ENCODE measurements around the gene MACROH2A2.

Gene MACROH2A2

GRCh38 chr10:70090951-70091350, 38.3 kb downstream of the MACROH2A2 start:
- ChIA-PET POLR2A (no interaction called here), CTCF (no interaction called here)
- DNase-seq (ENCODE audit: extremely low spot score), result no peak
- no peak for TF ChIP-seq SP1 (IDR thresholded peaks at IDR 0.05)
- no peak for TF ChIP-seq FOXK2 (IDR thresholded peaks at IDR 0.05)
- no peak for TF ChIP-seq ELF4 (IDR thresholded peaks at IDR 0.05)
- TF ChIP-seq LEF1 (IDR thresholded peaks at IDR 0.05; ENCODE audit: borderline replicate concordance), result no peak
- TF ChIP-seq NFRKB (IDR thresholded peaks at IDR 0.05), result no peak
- TF ChIP-seq SUZ12 (IDR thresholded peaks at IDR 0.05), result no peak
- no peak for TF ChIP-seq PKNOX1 (IDR thresholded peaks at IDR 0.05)
- no peak for TF ChIP-seq TARDBP (IDR thresholded peaks at IDR 0.05)
- TF ChIP-seq ZNF384 (IDR thresholded peaks at IDR 0.05), result no peak
- no peak for TF ChIP-seq CTBP1 (IDR thresholded peaks at IDR 0.05; ENCODE audit: borderline replicate concordance)
- TF ChIP-seq HDGF (IDR thresholded peaks at IDR 0.05; ENCODE audit: borderline replicate concordance), result no peak
- TF ChIP-seq FOXA1 (IDR thresholded peaks at IDR 0.05), result no peak
- no peak for TF ChIP-seq FOXM1 (IDR thresholded peaks at IDR 0.05; ENCODE audit: borderline replicate concordance)
- TF ChIP-seq BHLHE40 (IDR thresholded peaks at IDR 0.05; ENCODE audit: borderline replicate concordance), result no peak
- no peak for TF ChIP-seq ARNT (IDR thresholded peaks at IDR 0.05)
- no peak for TF ChIP-seq L3MBTL2 (conservative IDR thresholded peaks at IDR 0.05)

- ChIA-PET CTCF (no interaction called here), POLR2A (no interaction called here)
- DNase-seq (ENCODE audit: extremely low spot score), result no peak
- TF ChIP-seq SUZ12 (IDR thresholded peaks at IDR 0.05) (no peak), FOXK2 (IDR thresholded peaks at IDR 0.05) (no peak), CTBP1 (IDR thresholded peaks at IDR 0.05; ENCODE audit: borderline replicate concordance) (no peak), ELF4 (IDR thresholded peaks at IDR 0.05) (no peak), FOXM1 (IDR thresholded peaks at IDR 0.05; ENCODE audit: borderline replicate concordance) (no peak), L3MBTL2 (conservative IDR thresholded peaks at IDR 0.05) (no peak), NFRKB (IDR thresholded peaks at IDR 0.05) (no peak), SP1 (IDR thresholded peaks at IDR 0.05) (no peak)
Observed at GRCh38 chr10:70092389-70092718, 39.7 kb downstream of the MACROH2A2 start.

GRCh38 chr10:70093335-70093944, 40.8 kb downstream of the MACROH2A2 start:
- CTCF ChIA-PET, result interaction anchor here (0.6 kb wide), 1 partner anchor 11 kb away, joined by 3 read pairs; no protein-coding TSS in a partner anchor
- no peak for DNase-seq (ENCODE audit: extremely low spot score)
- TF ChIP-seq HDGF (IDR thresholded peaks at IDR 0.05; ENCODE audit: borderline replicate concordance) (no peak), NFRKB (IDR thresholded peaks at IDR 0.05) (no peak), FOXA1 (IDR thresholded peaks at IDR 0.05) (no peak), ZNF384 (IDR thresholded peaks at IDR 0.05) (no peak), L3MBTL2 (conservative IDR thresholded peaks at IDR 0.05) (no peak), TARDBP (IDR thresholded peaks at IDR 0.05) (no peak), CTBP1 (IDR thresholded peaks at IDR 0.05; ENCODE audit: borderline replicate concordance) (no peak)
- POLR2A ChIA-PET, result no interaction called here

- no peak for DNase-seq (ENCODE audit: extremely low spot score)
- ChIA-PET POLR2A (no interaction called here), CTCF (interaction anchor here (0.6 kb wide), 1 partner anchor 10 kb away, joined by 3 read pairs; no protein-coding TSS in a partner anchor)
Observed at GRCh38 chr10:70094250-70094649, 41.6 kb downstream of the MACROH2A2 start.

GRCh38 chr10:70096016-70096704, 43.5 kb downstream of the MACROH2A2 start:
- no peak for DNase-seq (ENCODE audit: extremely low spot score)
- ChIA-PET CTCF (interaction anchor here (0.6 to 1.4 kb wide), 2 partner anchors 20 to 50 kb away, joined by 3 read pairs; partner anchors contain the start of gene TYSND1), POLR2A (no interaction called here)
- TF ChIP-seq TARDBP (IDR thresholded peaks at IDR 0.05), result no peak
- TF ChIP-seq ARNT (IDR thresholded peaks at IDR 0.05), result no peak
- no peak for TF ChIP-seq PKNOX1 (IDR thresholded peaks at IDR 0.05)
- no peak for TF ChIP-seq HDGF (IDR thresholded peaks at IDR 0.05; ENCODE audit: borderline replicate concordance)
- TF ChIP-seq ELF4 (IDR thresholded peaks at IDR 0.05), result no peak
- no peak for TF ChIP-seq FOXA1 (IDR thresholded peaks at IDR 0.05)
- TF ChIP-seq SP1 (IDR thresholded peaks at IDR 0.05), result no peak
- TF ChIP-seq SUZ12 (IDR thresholded peaks at IDR 0.05), result no peak
- no peak for TF ChIP-seq BHLHE40 (IDR thresholded peaks at IDR 0.05; ENCODE audit: borderline replicate concordance)
- TF ChIP-seq FOXM1 (IDR thresholded peaks at IDR 0.05; ENCODE audit: borderline replicate concordance), result no peak
- no peak for TF ChIP-seq CTBP1 (IDR thresholded peaks at IDR 0.05; ENCODE audit: borderline replicate concordance)
- TF ChIP-seq LEF1 (IDR thresholded peaks at IDR 0.05; ENCODE audit: borderline replicate concordance), result no peak
- TF ChIP-seq ZNF384 (IDR thresholded peaks at IDR 0.05), result no peak
- no peak for TF ChIP-seq NFRKB (IDR thresholded peaks at IDR 0.05)
- TF ChIP-seq FOXK2 (IDR thresholded peaks at IDR 0.05), result no peak
- no peak for TF ChIP-seq L3MBTL2 (conservative IDR thresholded peaks at IDR 0.05)

More at GRCh38 chr10:70094250-70094649, 41.6 kb downstream of the MACROH2A2 start:
- TF ChIP-seq HDGF (IDR thresholded peaks at IDR 0.05; ENCODE audit: borderline replicate concordance) (no peak), L3MBTL2 (conservative IDR thresholded peaks at IDR 0.05) (no peak), ZNF384 (IDR thresholded peaks at IDR 0.05) (no peak), SUZ12 (IDR thresholded peaks at IDR 0.05) (no peak), FOXM1 (IDR thresholded peaks at IDR 0.05; ENCODE audit: borderline replicate concordance) (no peak), SP1 (IDR thresholded peaks at IDR 0.05) (no peak), CTBP1 (IDR thresholded peaks at IDR 0.05; ENCODE audit: borderline replicate concordance) (no peak), TARDBP (IDR thresholded peaks at IDR 0.05) (no peak), ELF4 (IDR thresholded peaks at IDR 0.05) (no peak), BHLHE40 (IDR thresholded peaks at IDR 0.05; ENCODE audit: borderline replicate concordance) (no peak), ARNT (IDR thresholded peaks at IDR 0.05) (no peak), FOXK2 (IDR thresholded peaks at IDR 0.05) (no peak), NFRKB (IDR thresholded peaks at IDR 0.05) (no peak), LEF1 (IDR thresholded peaks at IDR 0.05; ENCODE audit: borderline replicate concordance) (no peak), FOXA1 (IDR thresholded peaks at IDR 0.05) (no peak)

Measured in HEK293T (cell line).